GM21717 (cell line): ENCODE results near the gene LAMA3.

ENCODE experiments used
- ATAC-seq: cut with Tn5 transposase; IDR thresholded peaks from one replicate; pipeline ENCODE4 v1.9.1; 2021; ENCODE audit warnings: mild to moderate bottlenecking, moderate library complexity; ENCODE audit not compliant: unreplicated experiment

The LAMA3 gene

DNA sequence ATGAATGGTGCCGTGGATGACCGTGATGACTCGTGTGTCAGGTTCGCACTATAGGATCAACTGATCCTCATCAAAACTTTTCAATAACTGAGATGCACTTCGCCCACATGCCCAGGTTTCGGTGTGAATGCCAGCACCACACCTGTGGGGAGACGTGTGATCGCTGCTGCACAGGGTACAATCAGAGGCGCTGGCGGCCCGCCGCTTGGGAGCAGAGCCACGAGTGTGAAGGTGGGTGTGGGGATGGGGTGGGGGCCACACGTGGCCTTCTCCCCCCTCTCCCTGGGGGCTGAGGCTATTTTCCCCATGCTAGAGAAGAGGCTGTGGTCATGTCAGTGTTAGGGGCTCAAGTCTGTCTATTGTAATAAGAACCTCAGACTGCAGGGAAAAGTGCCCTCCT is 69.0 kb downstream of the LAMA3 start:
- ATAC-seq, result no peak

DNA sequence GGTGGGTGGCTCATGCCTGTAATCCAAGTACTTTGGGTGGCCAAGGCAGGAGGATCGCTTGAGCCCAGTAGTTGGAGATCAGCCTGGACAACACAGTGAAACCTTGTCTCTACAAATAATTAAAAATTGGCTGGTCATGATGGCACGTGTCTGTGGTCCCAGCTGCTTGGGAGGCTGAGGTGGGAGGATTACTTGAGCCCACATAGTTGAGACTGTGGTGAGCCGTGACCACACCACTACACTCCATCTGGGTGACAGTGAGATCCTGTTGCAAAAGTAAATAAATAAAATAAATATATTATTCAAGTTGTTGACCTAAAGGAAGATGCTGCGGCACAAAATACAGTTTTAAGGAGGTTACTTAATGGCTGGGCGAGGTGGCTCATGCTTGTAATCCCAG is 72.7 kb downstream of the LAMA3 start:
- ATAC-seq, result no peak

DNA sequence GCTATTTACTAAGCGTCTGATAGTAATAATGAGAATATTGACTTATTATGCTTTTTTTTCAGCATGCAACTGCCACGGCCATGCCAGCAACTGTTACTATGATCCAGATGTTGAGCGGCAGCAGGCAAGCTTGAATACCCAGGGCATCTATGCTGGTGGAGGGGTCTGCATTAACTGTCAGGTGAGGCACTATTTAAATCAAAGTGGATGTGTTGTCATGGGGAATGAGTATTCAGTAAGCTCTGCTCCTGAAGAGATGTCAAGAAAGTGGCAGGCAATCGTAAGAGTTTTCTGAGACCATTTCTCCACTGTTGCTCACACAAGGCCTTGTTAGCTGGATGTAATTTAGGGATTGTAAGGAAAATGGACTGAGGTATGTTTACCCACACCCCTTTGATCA is 74.1 kb downstream of the LAMA3 start:
- ATAC-seq, result no peak

DNA sequence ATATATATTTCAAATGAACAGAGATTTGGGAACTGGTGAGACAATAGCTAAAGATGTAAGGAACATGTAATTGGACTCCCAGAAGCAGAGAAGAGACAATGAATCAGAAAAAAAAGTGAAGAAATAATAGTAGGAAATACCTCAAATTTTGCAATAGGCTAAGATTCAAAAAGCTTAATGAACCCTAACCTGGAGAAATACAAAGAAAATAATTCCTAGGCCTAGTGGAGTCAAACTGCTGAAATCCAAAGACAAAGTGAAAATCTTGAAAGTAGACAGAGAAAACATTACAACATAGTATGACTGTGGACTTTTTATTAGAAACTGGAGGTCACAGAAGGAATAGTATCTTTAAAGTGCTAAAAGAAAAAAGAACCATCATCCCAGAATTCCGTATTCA is 76.7 kb downstream of the LAMA3 start:
- no peak for ATAC-seq

DNA sequence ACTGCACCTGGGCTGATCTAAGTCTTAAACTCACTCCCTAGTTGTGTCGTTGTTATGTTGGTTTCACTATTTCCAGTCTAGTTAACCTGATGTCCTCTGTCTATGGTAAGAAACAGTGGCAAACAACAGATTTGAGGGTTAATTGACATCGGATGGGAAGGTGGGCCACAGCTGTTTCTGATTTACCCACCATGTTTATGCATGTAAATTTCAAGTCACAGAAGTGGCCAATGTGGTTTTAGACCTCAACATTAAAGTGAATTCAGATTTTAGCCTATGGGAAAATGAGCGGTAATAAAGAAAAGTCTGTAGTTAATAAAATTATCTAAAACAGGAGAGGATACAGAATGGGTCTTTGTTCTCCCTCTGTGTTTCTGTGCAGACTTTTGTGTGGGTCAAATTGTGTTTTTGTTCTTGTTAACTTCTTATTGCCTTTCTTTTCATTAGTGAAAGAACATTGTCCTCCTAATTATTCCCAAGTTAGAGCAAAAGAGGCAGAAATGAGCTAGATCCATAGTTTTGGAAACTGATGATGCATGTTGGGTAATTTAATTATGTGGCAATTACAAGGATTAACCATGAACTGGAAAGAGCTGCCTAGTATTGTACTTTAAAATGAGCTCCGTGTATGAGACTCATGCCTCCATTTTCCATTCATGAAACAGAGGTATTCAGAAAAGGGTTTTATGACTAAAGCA is 83.2 kb downstream of the LAMA3 start:
- no peak for ATAC-seq

DNA sequence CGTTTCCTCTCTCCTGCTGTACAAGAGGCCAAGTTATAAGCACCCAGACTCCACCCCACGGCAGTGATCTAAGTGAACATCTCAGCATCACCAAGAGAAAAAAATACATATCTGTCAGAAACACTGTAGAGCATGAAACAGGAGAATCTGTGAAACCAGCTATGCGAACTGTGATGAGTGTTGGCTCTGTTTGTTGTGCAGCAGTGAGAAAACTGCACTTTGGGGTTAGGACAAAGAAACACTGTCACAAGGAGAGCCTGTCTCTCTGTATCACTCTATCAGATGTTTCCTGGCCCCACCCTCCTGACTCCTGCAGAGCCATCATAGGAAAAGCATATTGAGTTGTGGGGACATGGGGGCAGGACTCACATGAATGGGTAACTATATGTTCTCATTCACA is 87.1 kb downstream of the LAMA3 start:
- no peak for ATAC-seq

DNA sequence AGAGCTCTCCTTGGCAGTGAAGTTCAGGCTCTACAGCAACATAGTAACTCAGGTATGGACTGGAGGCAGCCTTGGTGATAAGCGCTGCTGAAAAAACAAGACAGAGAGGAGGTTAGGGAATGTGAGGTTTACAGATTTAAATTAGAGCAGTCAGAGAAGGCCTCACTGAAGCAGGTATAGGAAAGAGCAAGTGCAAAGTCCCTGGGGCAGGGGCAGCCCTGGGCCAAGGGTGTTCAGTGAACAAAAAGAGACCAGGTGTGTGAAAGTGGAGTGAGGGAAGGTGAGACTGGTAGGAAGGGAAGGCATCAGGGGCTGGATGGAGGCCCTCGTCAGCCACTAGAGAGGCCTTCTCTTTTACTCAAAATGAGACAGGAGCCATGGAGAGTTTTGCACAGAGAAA is 89.6 kb downstream of the LAMA3 start:
- ATAC-seq, result no peak

DNA sequence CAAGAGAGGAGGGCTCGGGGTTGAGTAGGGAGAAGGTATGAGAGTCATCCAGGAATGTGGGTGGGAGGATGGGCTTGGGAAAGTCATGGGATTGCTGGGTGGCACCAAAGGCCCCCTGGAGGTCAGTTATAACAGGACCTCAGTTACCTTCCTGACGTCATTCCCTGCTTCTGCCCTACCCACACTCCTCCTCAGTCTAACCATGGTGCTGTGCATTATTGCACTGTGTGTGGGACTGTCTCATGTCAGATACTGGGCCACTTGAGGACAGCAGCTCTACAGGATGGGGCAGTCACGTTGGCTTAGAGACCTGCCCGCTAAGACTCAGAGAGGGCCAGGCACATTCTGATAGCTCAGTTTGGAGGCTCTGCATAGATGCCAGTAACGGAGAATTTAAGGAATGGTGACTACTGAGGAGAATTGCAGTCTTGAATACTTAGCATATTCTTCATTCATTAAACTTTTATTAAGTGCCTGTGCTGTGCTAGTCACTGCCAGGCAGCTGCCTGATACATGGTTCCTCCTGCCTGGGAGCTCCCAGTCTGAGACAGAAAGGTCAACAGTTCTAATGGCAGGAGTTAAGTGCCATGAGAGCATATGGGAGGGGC is 90.5 kb downstream of the LAMA3 start:
- ATAC-seq, result no peak

DNA sequence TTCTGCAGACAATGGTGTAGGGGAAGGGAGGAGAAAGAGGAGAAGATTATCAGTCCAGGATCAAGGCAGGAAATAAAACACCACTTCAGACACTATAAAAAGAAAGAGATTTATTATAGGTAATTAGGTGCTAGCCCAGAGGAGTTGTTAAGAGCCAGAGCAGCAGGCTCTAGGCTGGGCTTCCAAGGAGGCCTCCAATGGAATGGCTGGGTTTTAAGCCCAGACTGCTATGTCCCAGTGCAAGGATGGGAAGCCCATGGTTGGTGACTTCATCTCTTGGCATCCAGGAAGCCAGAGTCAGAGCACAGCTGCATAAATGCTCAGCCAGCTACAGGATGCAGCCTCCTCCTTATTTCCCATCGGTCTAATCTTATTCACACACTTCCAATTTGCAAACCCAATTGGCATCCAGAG is 95.6 kb downstream of the LAMA3 start:
- no peak for ATAC-seq

DNA sequence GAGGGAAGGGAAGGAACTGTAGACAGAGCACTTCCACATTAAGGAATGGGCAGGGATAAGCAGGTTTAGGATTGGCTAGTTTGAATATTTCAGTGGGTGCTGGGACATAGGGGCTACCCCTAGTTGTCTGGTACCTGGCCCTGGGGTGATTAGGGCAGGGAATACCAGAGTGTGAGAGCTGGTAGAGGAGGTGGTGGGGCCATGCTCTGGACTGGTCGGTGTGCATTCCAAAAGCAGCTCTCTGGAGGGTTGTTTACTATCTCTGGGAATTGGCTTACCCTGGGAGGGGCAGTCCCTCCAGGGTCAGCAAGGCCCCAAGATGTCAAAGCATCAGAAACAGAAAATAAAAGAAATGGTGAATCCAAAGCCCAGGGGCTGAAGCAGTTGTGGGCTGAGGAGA is 103.8 kb downstream of the LAMA3 start:
- no peak for ATAC-seq

DNA sequence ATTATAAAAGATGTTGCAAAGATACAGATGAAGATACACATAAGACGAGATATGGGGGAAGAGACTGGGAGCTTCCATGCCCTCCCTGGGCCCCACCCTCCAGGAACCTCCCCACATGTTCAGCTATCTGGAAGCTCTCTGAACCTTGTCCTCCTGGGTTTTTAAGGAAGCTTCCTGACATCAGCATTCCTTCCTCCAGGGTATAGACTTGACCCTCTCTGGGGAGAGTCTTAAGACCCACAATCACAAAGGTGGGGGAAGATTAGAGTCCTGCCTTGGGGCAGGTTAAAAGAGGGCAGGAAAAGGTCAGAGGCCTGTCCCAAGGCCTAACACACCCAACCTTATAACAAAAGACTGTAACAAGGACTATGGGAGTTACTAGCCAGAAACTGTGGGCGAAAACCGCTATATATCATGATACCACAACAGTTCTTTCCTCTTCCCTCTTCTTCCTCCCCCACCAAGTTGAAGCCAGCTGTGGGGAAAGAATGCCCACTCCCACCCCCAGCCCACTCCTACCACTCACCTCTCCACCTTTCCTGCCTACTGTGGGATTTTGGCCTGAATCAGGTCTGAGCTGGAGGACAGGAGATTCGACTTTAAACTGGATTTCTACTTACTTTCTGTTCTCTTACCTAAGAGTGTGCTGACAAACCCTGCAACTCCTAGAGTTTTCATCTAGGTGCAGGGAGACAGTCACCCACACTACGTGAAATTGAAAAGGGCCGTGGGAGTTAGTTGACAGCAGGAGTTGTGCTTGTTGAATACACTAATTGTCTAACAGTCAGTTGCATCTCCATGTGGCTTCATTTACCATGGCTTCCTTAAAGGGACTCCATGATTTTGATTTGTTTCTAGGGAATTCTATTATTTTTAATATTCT is 105.0 kb downstream of the LAMA3 start:
- no peak for ATAC-seq

DNA sequence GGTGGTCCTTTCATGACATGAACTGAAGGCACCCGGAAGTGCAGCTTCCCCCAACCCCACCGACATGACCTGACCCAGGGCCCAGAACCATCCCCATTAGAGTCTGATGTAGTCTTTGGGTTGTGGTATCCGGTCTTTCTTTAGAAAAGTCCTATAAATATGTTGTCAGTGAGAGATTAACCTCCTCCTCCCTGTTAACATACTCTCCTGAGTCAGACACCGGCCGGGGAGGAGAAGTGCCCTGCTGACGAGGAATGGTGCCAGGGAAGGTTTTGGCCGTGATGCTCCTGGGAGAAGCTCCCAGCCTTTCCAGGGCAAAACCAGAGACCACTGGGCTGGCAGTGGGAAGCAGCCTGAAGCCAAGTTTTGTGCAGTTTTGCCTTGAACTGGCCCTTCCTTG is 109.0 kb downstream of the LAMA3 start:
- ATAC-seq, result no peak

DNA sequence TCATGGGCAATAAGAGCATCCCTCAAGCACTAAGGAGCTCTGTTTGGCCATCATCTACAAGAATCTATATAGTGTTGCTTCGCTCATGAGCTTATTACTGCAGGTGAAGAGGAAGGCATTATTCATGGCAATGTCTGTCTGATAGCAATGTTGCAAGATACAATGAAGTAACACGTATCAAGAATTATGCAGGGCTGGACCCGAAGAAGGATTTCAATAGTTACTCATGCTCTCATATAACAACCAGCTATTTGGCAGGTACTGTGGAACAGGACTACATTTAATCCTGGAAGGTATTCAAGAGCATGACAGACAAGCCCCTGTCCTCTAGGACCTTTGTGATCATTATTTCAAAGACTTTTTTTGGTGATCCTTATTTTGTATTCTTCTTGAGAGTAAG is 109.6 kb downstream of the LAMA3 start:
- ATAC-seq, result no peak

DNA sequence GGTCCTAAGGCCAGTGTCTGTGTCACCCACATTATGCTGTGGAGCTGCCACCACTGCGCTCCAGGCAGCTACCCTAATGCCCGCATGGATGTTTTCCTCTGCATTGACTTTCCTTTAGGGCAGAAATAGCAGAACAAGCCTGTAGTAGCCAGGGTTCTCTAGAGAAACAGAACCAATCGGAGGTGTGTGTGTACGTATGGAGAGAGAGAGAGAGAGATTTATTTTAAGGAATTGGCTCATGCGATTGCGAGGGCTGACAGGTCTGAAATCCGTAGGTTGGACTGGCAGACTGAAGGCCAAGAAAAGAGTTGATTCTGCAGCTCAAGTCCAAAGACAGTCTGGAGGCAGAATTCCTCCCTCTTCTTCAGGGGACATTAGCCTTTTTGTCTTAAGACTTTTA is 110.3 kb downstream of the LAMA3 start:
- ATAC-seq, result no peak

DNA sequence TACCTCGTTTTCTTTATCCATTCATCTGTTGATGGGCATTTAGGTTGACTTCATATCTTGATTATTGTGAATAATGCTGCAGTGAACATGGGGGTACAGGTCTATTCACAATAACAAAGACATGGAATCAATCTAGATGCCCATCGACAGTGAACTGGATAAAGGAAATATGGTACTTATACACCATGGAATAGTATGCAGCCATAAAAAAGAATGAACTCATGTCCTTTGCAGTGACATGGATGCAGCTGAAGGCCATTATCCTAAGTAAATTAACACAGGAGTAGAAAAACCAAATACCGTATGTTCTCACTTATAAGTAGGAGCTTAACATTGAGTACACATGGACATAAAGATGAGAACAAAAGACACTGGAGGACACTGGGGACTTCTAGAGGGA is 111.6 kb downstream of the LAMA3 start:
- ATAC-seq, result no peak

DNA sequence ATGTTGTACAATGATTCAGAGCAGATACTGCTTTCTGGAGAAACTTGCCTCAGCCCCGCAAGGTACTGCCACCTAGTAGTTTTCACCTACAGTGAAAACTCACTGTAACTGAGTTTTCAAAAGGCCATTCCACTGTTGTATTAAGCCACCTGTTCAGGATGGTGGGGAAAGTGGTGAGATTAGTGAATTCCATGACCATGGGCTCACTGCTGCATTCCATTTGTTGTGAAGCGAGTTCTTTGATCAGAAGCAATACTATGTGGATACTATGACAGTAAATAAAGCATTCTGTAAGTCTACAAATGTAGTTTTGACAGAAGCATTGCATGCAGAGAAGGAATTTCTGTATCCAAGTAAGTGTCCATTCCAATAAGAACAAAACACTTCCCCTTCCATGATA is 113.6 kb downstream of the LAMA3 start:
- ATAC-seq, result no peak

DNA sequence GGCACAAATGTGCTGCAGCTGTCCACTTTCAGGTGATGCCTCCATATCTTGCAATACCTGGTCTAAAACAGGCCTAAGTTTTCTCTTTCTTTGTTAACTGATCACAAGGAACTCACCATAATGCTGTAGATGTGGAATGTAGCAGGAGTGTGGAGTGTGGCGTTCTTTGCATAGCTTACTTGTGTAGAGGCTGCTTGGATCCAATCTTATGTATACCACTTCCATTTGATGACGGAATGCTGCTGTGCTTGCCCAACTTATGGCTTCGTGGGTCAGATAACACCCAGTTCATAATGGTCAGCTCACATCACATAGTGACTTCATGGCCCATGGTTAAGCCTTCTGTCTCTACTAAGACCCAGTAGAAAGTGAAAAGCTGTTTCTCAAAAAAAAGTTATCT is 114.5 kb downstream of the LAMA3 start:
- no peak for ATAC-seq

DNA sequence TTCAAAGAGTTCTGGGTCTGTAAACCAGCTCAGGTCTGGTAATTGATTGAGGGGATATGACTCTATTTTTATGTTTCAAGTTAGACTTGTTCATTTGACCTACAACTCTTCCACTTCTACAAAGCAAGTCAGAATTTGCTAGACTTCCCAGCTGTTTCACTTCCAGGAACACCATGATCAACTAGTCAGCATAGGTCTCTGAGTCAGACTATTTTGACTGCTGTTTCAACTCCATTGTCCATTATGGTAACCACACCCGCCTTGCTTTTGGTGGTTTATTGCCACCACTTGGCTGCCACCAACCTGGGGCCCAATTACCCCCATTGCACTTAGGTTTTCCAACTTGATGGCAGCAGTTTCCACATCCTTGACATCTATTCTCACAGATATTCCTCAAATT is 116.6 kb downstream of the LAMA3 start:
- no peak for ATAC-seq

DNA sequence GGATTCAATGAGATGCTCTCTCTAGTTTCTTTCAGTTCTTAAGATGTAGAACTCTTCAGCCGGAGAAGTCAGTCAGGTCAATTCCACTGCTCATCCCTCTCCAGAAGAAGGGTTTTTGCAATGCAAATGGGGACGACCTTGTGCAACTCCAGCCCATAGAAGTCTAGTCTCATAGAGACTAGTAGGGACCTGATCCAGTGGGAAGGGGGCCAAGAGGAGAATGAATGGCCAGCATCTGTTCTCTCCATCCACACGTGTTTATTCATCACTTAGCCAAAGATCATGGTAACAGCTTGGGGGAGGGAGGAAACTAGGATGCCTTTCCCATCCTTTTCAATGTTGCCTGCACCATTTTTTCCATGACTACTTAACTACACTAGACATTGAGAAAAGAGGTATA is 120.2 kb downstream of the LAMA3 start:
- ATAC-seq, result no peak

DNA sequence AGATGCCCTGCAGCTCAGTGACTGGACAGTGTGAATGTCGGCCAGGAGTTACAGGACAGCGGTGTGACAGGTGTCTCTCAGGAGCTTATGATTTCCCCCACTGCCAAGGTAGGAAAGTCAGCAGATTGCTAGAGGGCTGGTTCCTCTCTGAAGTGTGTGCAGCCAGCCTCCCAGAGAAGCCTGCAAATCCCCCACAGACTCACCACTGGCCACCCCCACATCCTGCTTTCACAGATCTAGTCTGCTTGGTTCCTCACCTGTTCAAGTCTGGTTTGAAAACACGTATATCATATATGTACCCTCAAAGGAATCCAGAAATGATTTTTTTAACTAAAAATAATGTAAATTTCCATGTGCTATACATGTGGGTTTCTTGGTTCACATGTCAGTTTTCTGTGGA is 121.1 kb downstream of the LAMA3 start:
- no peak for ATAC-seq

DNA sequence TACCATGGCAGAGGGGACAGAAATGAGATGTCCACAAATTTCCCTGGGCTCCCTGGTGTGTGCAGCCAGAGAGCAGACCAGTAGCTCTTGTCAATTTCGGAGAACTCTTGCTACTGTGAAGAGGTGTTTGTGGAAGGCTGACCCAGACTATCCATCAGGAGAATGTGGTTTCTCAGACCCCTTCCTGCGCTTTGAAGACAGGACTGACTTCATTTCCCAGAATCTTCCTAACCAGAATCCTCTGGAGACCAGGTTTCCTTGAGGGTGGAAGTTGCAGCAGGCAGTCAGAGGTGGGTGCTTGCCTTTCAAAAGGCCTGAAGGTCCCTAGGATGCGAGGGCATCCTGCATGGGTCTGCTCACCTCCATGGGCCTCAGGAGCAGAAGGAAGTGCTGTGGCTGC is 121.9 kb downstream of the LAMA3 start:
- no peak for ATAC-seq
